Measurements from ENCODE around the gene JCHAIN.

DNA sequence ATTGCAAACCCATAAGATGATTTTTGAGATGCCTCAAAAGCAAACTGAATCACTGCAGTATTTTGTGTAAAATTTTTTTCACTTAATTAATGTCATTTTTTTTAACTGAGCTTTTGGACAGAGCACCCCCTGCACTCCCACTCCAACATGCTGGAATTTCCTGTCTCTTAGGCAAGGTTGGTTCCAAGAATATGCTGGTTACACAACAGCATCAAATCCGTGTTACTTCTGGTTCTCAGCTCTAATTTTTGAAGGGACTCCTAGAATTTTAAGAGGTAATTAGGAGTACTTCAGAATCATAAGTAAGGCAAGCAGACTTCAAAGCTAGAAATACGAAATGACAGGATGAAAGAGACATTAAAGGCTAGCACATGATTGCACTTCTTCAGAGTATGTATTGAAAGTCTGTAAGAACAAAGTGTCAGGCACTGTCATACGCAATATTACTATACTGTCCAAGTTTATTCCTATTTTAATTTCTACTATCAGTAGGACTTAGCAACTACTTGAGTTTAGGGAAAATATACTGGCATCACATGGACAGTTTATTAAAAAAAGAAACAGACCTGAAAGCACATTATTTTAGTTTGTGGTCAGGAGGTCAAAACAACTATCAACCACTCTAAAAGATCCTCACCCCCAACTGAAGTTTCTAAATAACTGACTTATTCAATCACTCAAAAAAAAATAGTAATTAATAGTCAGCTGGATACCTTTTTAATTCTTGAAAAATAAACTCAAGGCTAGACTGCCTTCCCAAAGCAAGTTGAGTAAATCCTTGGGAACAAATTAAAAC is 1.6 kb upstream of the JCHAIN start:
- TF ChIP-seq SUZ12 (IDR thresholded peaks at IDR 0.05; ENCODE audit: extremely low read depth, insufficient read depth, insufficient read length): no peak
- no peak for TF ChIP-seq YY1 (IDR thresholded peaks at IDR 0.05; ENCODE audit: insufficient read depth, insufficient read length)
